ENCODE measurements around the gene SFSWAP. TPM values are rescaled to one million over a fixed set of nuclear protein-coding genes. Genes with fewer than 3 reads are reported as not detected.

The SFSWAP gene
- total and polyA plus RNA-seq, 2 of the 8 experiments (the other 6 are each of a cell fraction or from before 2014, with no cell fraction given): 36.5 to 49.5 TPM

GRCh38 chr12:131684015-131684725 is 26.7 kb upstream of the SFSWAP start:
- H4K20me1 ChIP-seq (replicated peaks in 1 of 2; ENCODE audit: control insufficient read depth in 1 of 2, insufficient read depth in 2 of 2, low read length in 2 of 2): no peaks in the 10 kb centered on the region
- FAIRE-seq (no peak), DNase-seq (ENCODE audit: low read depth in 1 of 2, low spot score in 2 of 2) (no peak)
- peak overlapping the region; percentile 53 for H4K91ac ChIP-seq (replicated peaks; ENCODE audit: insufficient read length, low read length)
- peak overlapping the region; percentile 98; the same call in 1 of the 2 replicates for H2BK12ac ChIP-seq (ENCODE audit: low read depth, low read length)
- peaks cover 20% of the 10 kb centered on the region for H3K23me2 ChIP-seq (ENCODE audit: low read depth, low read length)
- no peaks in the 10 kb centered on the region; the same call in 1 of the 2 replicates for H3K79me1 ChIP-seq (ENCODE audit: low read depth, low read length)
- ChIA-PET CTCF (ENCODE audit: partially characterized antibody) (no interaction called here), POLR2A (ENCODE audit: partially characterized antibody) (interaction anchor here (0.7 to 0.8 kb wide), 3 partner anchors 12 to 39 kb away, joined by 3 read pairs; no protein-coding TSS in a partner anchor)
- no peak overlapping the region for H2AFZ ChIP-seq (ENCODE audit: low read length)
- no peak overlapping the region for H4K8ac ChIP-seq (ENCODE audit: extremely low read depth, insufficient read depth, low read length)
- H3K18ac ChIP-seq (ENCODE audit: extremely low read depth, low read length): no peak overlapping the region
- no peak overlapping the region for H3K9ac ChIP-seq (replicated peaks in 1 of 4; ENCODE audit: extremely low read depth in 1 of 4, low read depth in 3 of 4, low read length in 3 of 4)
- H3K27ac ChIP-seq (ENCODE audit: low read depth, low read length): no peak overlapping the region
- H2BK15ac ChIP-seq (ENCODE audit: low read length): peak overlapping the region; percentile 61; the same call in 1 of the 2 replicates
- no peak overlapping the region; a peak in 1 of 4 replicates for H3K4me2 ChIP-seq (ENCODE audit: insufficient read depth in 1 of 2, low read depth in 2 of 2, low read length in 2 of 2)
- H2BK120ac ChIP-seq (replicated peaks; ENCODE audit: low read depth, low read length): peak overlapping the region; percentile 33
- no peaks in the 10 kb centered on the region for H3K27me3 ChIP-seq (replicated peaks in 1 of 4; ENCODE audit: control insufficient read depth in 3 of 4, extremely low read depth in 1 of 4, insufficient read depth in 3 of 4, low read length in 3 of 4)
- H3K36me3 ChIP-seq (ENCODE audit: control insufficient read depth in 2 of 4, insufficient read depth in 4 of 4, low read length in 3 of 4): no peaks in the 10 kb centered on the region
- no peak overlapping the region for H3K14ac ChIP-seq (ENCODE audit: insufficient read length)
- no peak overlapping the region for H3K4me3 ChIP-seq (ENCODE audit: extremely low read depth in 1 of 4, insufficient read depth in 2 of 4, low read depth in 3 of 4, low read length in 4 of 4)
- 88% methylated on average over 26 of the region's 26 CpGs; no CpG with 5 or more reads in 1 of the 2 experiments for WGBS, 2 experiments (ENCODE audit: extremely low coverage in 1 of 2, insufficient coverage in 1 of 2, insufficient read length in 1 of 2, insufficient replicate concordance in 2 of 2, low coverage in 1 of 2, low lambda C conversion rate in 2 of 2, missing lambda C conversion rate in 1 of 2)
- H3K4me1 ChIP-seq (replicated peaks in 1 of 4; ENCODE audit: control insufficient read depth in 3 of 4, insufficient read depth in 4 of 4, low read length in 3 of 4): peaks cover 0 to 15% (median 7%) of the 10 kb centered on the region in 4 experiments; a peak in 5 of 7 replicates
- H4K5ac ChIP-seq (ENCODE audit: insufficient read length, low read depth, low read length): no peak overlapping the region
- 0 out of 2 replicates have a peak overlapping the region, but pooled peaks have one; percentile 44 for H2BK5ac ChIP-seq (ENCODE audit: low read depth, low read length)
- no peak overlapping the region for H3K23ac ChIP-seq (ENCODE audit: insufficient read length)
- H2AK5ac ChIP-seq (ENCODE audit: low read depth, low read length): peak overlapping the region; percentile 53; the same call in 1 of the 2 replicates
- H2BK20ac ChIP-seq (ENCODE audit: low read length): 0 out of 2 replicates have a peak overlapping the region, but pooled peaks have one; percentile 97
- no peaks in the 10 kb centered on the region for H3K9me3 ChIP-seq (ENCODE audit: insufficient read depth in 2 of 2, low read depth in 1 of 2, low read length in 1 of 2)
- TF ChIP-seq BRCA1 (IDR thresholded peaks at IDR 0.05; ENCODE audit: low read depth, low read length): no peak
- TF ChIP-seq BACH1 (IDR thresholded peaks at IDR 0.05; ENCODE audit: low read length): no peak
- TF ChIP-seq ATF2 (IDR thresholded peaks at IDR 0.05; ENCODE audit: low read length): no peak
- H3K4ac ChIP-seq (replicated peaks; ENCODE audit: insufficient read length, low read depth, low read length): peak overlapping the region; percentile 78
- no peak overlapping the region for H3K56ac ChIP-seq (replicated peaks; ENCODE audit: insufficient read length, low read depth, low read length)
- H3K79me2 ChIP-seq (ENCODE audit: control insufficient read depth in 1 of 2, insufficient read depth in 2 of 2, low read length in 2 of 2): no peaks in the 10 kb centered on the region
